Uterus (tissue), 4 donors: Measurements from ENCODE around the gene PRAME. TPM values are rescaled to one million over a fixed set of nuclear protein-coding genes. Genes with fewer than 3 reads are reported as not detected.

Source experiments
- DNase-seq, 2 donors: peaks; one replicate each; pipeline ENCODE4 v3.0.0-alpha.2; 2019 to 2020
- H3K27ac ChIP-seq, 2 donors: fragments of 200-600 bp; sonication (generic); 1 replicate in 1 of 2; 2 replicates in 1 of 2; pipeline ENCODE4 v1.5.1; 2016 to 2018
- H3K27me3 ChIP-seq, 2 donors: fragments of 200-600 bp; sonication (generic); one replicate each; pipeline ENCODE4 v1.5.1; 2018 to 2019; ENCODE audit warnings: control low read depth in 1 of 2
- H3K36me3 ChIP-seq, 2 donors: fragments of 200-600 bp; sonication (generic); one replicate each; pipeline ENCODE4 v1.5.1; 2019; ENCODE audit warnings: control low read depth in 1 of 2
- H3K4me1 ChIP-seq, 2 donors: fragments of 200-600 bp; sonication (generic); one replicate each; pipeline ENCODE4 v1.5.1; 2018 to 2019; ENCODE audit warnings: control low read depth in 1 of 2
- H3K4me3 ChIP-seq, 2 donors: fragments of 200-600 bp; sonication (generic); 1 replicate in 1 of 2; 2 replicates in 1 of 2; pipeline ENCODE4 v1.5.1; 2018 to 2019; ENCODE audit warnings: mild to moderate bottlenecking in 1 of 2
- H3K9me3 ChIP-seq, 2 donors: fragments of 200-600 bp; sonication (generic); one replicate each; pipeline ENCODE4 v1.5.1; 2019; ENCODE audit warnings: control low read depth in 1 of 2
- POLR2A ChIP-seq, 2 donors: fragments of 450-650 bp; IDR thresholded peaks; one replicate each; pipeline ENCODE4 v1.6.1; 2016; ENCODE audit warnings: antibody characterized with exemption in 2 of 2, mild to moderate bottlenecking in 1 of 2, moderate library complexity in 1 of 2
- intact Hi-C: fragments of 100-400 bp; cut with DNase I; formaldehyde crosslinking; loops from one replicate; pipeline ENCODE4 v1.15.1; 2023; ENCODE audit warnings: low total_unique reads
- total RNA-seq, 4 donors: library from RNA; depleted of rRNA in 3 of 4; stranded (reverse); fragments of >200 nt in 3 of 4; gene quantifications; one replicate each; pipeline versions ENCODE4 v1.1.0 to v1.2.4, GENCODE V29; 2014 to 2023
- TF ChIP-seq, protein P1 (sequence below), 4 experiments: fragments of 200-600 bp in 2 of 4; fragments of 450-650 bp in 2 of 4; sonication (generic) in 2 of 4; IDR thresholded peaks; one replicate each; pipeline ENCODE4 v1.5.1; 2016 to 2019; ENCODE audit warnings: antibody characterized with exemption in 4 of 4, mild to moderate bottlenecking in 2 of 4, moderate library complexity in 1 of 4
- donor health status: DM: yes; HTN: yes; CAD: no.

Gene PRAME
- total RNA-seq, 4 donors from 2014 or later = 0.41 to 1.3 TPM; not detected in 2

DNA sequence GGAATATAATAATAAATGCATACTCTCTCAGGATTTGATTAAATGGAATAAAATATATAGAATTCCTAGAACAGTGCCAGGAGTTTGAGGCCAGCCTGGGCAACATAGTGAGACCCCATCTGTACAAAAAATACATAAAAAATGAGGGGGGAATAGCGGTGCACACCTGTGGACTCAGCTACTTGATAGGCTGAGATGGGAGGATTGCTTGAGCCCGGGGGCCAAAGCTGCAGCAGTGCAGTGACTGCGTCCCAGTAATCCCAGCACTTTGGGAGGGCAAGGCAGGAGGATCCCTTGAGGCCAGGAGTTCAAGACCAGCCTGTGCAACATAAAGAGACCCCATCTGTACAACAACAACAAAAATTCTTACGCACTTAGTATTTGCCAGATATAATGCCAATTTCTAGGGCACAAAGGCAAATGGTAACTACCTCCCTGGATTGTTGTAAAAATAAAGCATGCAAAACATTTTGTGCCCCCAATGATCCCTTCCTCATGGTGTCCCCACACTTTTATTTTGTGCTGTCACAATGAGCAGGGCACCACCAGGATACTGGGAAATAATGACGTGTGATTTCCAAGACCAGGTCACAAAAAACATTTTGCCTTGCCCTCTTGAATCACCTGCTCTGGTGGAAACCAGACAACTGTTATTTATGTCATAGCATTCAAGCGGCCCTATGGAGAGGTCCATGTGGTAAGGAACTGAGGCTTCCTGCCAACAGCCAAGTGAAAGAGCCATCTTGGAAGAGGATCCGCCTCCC lies 20.7 kb downstream of the PRAME start:
- Histone ChIP-seq H3K9me3 (no peaks in the 10 kb centered on the region), H3K4me3 (no peak overlapping the region), H3K36me3 (no peaks in the 10 kb centered on the region), H3K27ac (no peak overlapping the region), H3K4me1 (no peaks in the 10 kb centered on the region), H3K27me3 (no peaks in the 10 kb centered on the region)
- TF ChIP-seq, protein P1, sequence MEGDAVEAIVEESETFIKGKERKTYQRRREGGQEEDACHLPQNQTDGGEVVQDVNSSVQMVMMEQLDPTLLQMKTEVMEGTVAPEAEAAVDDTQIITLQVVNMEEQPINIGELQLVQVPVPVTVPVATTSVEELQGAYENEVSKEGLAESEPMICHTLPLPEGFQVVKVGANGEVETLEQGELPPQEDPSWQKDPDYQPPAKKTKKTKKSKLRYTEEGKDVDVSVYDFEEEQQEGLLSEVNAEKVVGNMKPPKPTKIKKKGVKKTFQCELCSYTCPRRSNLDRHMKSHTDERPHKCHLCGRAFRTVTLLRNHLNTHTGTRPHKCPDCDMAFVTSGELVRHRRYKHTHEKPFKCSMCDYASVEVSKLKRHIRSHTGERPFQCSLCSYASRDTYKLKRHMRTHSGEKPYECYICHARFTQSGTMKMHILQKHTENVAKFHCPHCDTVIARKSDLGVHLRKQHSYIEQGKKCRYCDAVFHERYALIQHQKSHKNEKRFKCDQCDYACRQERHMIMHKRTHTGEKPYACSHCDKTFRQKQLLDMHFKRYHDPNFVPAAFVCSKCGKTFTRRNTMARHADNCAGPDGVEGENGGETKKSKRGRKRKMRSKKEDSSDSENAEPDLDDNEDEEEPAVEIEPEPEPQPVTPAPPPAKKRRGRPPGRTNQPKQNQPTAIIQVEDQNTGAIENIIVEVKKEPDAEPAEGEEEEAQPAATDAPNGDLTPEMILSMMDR (IDR thresholded peaks at IDR 0.05) = no peak
- TF ChIP-seq POLR2A (IDR thresholded peaks at IDR 0.05) = no peak
- no peak for DNase-seq
- intact Hi-C loops = no loop called here

DNA sequence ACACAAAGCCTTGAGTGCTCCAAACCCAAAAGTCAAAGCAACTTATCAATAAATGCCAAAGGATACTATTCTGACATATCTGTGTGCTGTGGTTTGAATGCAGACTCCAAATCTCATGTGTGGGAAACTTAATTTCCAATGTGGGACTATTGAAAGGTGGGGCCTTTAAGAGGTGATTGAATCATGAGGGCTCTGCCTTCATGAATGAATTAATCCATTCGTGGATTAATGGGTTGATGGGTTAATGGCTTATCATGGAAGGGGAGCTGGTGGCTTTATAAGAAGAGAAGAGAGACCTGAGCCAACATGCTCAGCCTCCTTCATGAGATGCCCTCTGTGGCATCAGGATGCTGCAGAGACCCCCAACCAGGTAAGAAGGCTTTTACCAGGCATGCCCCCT lies 22.1 kb downstream of the PRAME start:
- intact Hi-C loops = no loop called here
- Histone ChIP-seq H3K27me3 (no peaks in the 10 kb centered on the region), H3K27ac (no peak overlapping the region), H3K36me3 (no peaks in the 10 kb centered on the region), H3K4me1 (no peaks in the 10 kb centered on the region), H3K9me3 (no peaks in the 10 kb centered on the region), H3K4me3 (no peak overlapping the region)
- DNase-seq = no peak
- TF ChIP-seq, protein P1 (IDR thresholded peaks at IDR 0.05) = no peak
- no peak for TF ChIP-seq POLR2A (IDR thresholded peaks at IDR 0.05)

DNA sequence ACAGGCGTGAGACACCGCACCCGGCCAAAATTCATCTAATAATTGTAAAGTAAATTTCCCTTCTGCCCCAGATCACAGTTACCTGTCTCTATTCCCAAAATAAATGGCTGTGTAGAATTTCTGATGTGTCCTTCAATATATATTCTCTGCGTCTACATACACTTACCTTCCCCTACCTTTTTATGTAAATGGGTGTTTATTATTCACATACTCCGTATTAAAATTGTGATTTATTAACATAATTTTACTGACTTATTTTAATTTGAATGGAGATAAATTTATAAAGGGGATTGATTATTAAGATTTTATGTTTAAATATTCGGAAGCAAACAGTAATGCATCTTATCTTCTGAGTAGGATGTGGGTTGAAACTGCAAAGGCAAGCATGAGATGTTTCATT lies 22.6 kb downstream of the PRAME start:
- intact Hi-C loops = no loop called here
- H3K27ac ChIP-seq = no peak overlapping the region

DNA sequence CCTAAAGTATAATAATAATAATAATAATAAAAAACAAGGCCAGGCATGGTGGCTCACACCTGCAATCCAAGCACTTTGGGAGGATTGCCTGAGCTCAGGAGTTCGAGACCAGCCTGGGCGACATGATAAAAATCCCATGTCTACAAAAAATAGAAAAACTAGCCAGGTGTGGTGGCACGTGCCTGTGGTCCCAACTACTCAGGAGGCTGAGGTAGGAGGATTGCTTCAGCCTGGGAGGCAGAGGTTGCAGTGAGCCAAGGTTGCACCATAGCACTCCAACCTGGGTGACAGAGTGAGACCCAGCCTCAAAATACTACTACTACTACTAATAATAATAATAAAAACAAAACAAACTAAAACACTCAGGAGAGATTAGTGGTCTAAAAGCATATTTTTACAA lies 23.4 kb downstream of the PRAME start:
- intact Hi-C loops = no loop called here
- H3K4me3 ChIP-seq = no peak overlapping the region
- DNase-seq = no peak
- H3K4me1 ChIP-seq = no peaks in the 10 kb centered on the region
- no peak overlapping the region for H3K27ac ChIP-seq
- TF ChIP-seq, protein P1 (IDR thresholded peaks at IDR 0.05) = no peak
- no peak for TF ChIP-seq POLR2A (IDR thresholded peaks at IDR 0.05)
- H3K36me3 ChIP-seq = no peaks in the 10 kb centered on the region
- no peaks in the 10 kb centered on the region for H3K9me3 ChIP-seq
- no peaks in the 10 kb centered on the region for H3K27me3 ChIP-seq

More for the DNA sequence above, 22.6 kb downstream of the PRAME start:
- no peak for TF ChIP-seq POLR2A (IDR thresholded peaks at IDR 0.05)
- TF ChIP-seq, protein P1 (IDR thresholded peaks at IDR 0.05) = no peak
- DNase-seq = no peak
- Histone ChIP-seq H3K4me1 (no peaks in the 10 kb centered on the region), H3K4me3 (no peak overlapping the region), H3K9me3 (no peaks in the 10 kb centered on the region), H3K36me3 (no peaks in the 10 kb centered on the region), H3K27me3 (no peaks in the 10 kb centered on the region)

DNA sequence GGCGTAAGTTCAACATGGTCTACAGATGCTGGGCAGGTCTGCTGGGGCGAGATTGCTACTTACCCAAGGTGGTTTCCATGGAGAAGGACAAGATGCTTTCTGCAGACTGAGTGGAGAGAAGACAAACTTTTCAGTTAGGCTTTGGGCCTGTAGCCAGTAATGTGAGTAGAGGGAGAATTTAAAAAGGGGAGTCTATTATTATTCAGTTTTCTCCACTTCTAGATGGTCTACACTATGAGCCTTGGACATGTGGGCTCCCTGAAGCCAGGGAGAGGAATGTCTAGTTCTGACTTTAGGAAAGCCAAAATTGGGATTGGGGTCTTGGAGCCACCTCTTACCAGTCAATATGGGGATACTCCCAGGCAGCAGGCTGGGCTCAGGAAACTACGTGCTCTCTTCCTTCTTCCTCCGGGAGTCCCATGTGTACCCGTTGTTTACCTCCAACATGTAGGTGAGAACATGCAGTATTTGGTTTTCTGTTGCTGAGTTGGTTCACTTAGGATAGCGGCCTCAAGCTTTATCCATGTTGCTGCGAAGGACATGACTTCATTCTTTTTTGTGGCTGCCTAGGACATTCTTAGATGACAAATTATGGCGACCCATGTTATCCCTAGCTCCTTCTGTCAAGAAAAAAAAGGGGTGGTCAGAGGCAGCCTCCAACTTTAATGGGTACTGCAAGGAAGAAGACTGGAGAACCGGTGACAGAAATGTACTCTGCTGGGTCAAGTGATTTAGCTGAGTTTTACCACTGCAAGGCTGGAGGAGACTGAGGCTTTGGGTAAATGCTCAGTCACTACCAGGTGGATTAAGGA lies 24.3 kb downstream of the PRAME start:
- DNase-seq = no peak
- H3K27ac ChIP-seq = no peak overlapping the region
- H3K9me3 ChIP-seq = no peaks in the 10 kb centered on the region
- no peaks in the 10 kb centered on the region for H3K27me3 ChIP-seq
- no peaks in the 10 kb centered on the region for H3K36me3 ChIP-seq
- TF ChIP-seq, protein P1 (IDR thresholded peaks at IDR 0.05) = no peak
- TF ChIP-seq POLR2A (IDR thresholded peaks at IDR 0.05) = no peak
- intact Hi-C loops = no loop called here
- H3K4me1 ChIP-seq = no peaks in the 10 kb centered on the region
- no peak overlapping the region for H3K4me3 ChIP-seq
